ENCODE results near the gene BAMBI.
"Not testable (repeated sequence)": the region's sequence is repeated elsewhere in the genome, so short reads cannot be mapped to it uniquely, and the experiment has no call there.

The BAMBI gene

GRCh38 chr10:28676968-28677887 lies at the start of gene BAMBI:
Gene BAMBI (plus strand): TSS chr10:28677521. CDS start chr10:28677898, 377 bp downstream.
- TF ChIP-seq GATA1 (IDR thresholded peaks at IDR 0.05; ENCODE audit: low read depth, low read length), result no peak
- peak; percentile 20 for TF ChIP-seq POLR2A (IDR thresholded peaks at IDR 0.05; ENCODE audit: low read length)
- peak; percentile 89 to 94 for DNase-seq

GRCh38 chr10:28628184-28628893 lies 49.0 kb upstream of the BAMBI start:
- TF ChIP-seq GATA1 (IDR thresholded peaks at IDR 0.05; ENCODE audit: low read depth, low read length), result no peak
- no peak for TF ChIP-seq POLR2A (IDR thresholded peaks at IDR 0.05; ENCODE audit: low read length)

DNA sequence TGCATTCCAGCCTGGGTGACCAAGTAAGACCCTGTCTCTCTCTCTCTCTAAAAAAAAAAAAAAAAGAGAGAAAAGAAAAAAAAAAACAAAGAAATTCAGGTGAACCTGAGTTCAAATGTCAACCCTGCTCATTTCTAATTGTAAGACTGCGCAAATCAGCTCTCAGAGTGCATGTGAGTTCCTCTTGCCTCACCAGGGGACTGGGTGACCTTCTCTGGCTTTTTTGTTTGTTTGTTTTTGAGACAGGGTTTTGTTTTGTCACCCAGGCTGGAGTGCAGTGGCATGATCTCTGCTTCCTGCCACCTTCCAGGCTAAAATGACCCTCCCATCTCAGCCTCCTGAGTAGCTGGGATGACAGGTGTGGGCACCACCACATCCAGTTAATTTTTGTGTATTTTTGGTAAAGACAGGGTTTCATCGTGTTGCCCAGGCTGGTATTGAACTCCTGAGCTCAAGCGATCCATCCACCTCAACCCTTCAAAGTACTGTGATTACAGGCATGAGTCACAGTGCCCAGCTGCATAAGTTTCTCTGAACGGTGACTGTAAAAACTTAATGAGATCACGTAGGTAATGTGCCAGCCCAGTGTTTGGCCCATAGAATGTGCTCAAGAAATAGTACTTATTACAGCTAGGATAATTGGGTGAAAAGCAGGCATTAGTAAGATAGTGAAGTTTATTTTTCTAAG lies 45.3 kb upstream of the BAMBI start:
- no peak for DNase-seq
- no peak for TF ChIP-seq GATA1 (IDR thresholded peaks at IDR 0.05; ENCODE audit: low read depth, low read length)
- no peak for TF ChIP-seq POLR2A (IDR thresholded peaks at IDR 0.05; ENCODE audit: low read length)

More at GRCh38 chr10:28628184-28628893, 49.0 kb upstream of the BAMBI start:
- DNase-seq, result peak; percentile 64 to 83

DNA sequence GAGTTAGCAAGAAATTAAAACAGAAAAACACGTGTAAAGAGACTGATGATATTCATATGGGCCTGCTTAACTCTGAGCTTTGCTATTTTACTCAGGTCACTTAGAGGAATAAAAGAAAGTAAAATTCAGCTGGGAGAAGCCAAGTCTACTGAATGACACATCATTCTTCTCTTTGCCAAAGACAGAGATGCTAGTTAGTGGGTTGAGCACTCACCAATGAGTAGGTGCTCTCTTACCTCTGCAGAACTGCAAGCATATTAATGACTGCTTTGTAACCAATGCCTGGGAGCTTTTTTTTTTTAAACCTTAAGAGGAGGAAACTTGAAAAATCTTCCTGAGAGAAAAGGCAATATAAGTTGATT lies 44.8 kb upstream of the BAMBI start:
- TF ChIP-seq GATA1 (IDR thresholded peaks at IDR 0.05; ENCODE audit: low read depth, low read length) (no peak), POLR2A (IDR thresholded peaks at IDR 0.05; ENCODE audit: low read length) (no peak)
- no peak for DNase-seq

DNA sequence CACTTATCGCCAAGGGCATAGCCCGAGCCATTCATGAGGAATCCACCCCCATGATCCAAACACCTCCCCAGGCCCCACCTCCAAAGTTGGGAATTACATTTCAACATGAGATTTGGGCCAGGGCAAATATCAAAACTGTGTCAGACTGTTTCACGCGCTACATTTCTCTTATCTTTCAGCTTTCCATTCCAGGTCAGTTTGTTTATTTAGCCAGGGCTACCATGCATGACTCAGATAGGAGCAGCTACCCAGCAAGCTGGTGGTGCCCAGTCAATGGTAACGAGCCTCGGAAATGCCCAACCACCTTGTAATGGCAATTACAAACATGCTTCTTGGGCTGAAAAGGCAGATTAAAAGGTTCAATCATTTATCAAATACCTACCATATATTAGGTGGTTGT lies 43.6 kb upstream of the BAMBI start:
- TF ChIP-seq POLR2A (IDR thresholded peaks at IDR 0.05; ENCODE audit: low read length) (no peak), GATA1 (IDR thresholded peaks at IDR 0.05; ENCODE audit: low read depth, low read length) (no peak)
- DNase-seq, result no peak

GRCh38 chr10:28637346-28637745 lies 40.0 kb upstream of the BAMBI start:
- TF ChIP-seq GATA1 (IDR thresholded peaks at IDR 0.05; ENCODE audit: low read depth, low read length), result no peak
- no peak for TF ChIP-seq POLR2A (IDR thresholded peaks at IDR 0.05; ENCODE audit: low read length)
- no peak for DNase-seq

DNA sequence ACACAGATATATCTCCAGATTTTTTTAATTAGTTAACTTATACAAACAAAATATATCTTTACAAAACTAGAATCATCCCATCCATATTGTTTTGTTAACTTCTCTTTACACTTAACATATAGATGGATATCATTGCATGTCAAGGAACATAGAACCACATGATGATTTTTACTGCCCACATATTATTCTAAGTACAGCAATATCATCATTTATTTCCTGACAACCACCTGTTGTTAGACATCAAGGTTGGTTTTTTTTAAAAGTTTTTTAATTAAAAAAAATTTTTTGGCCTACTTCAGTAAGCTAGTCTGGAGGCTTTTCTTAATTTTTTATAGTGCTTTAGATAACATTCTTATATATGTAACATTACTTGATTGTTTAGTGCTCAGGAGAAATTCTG lies 38.9 kb upstream of the BAMBI start:
- TF ChIP-seq POLR2A (IDR thresholded peaks at IDR 0.05; ENCODE audit: low read length), result no peak
- no peak for TF ChIP-seq GATA1 (IDR thresholded peaks at IDR 0.05; ENCODE audit: low read depth, low read length)
- no peak for DNase-seq

- no peak for TF ChIP-seq POLR2A (IDR thresholded peaks at IDR 0.05; ENCODE audit: low read length)
- no peak for TF ChIP-seq GATA1 (IDR thresholded peaks at IDR 0.05; ENCODE audit: low read depth, low read length)
Measured at GRCh38 chr10:28640551-28640950, 36.8 kb upstream of the BAMBI start.

GRCh38 chr10:28644647-28645046 lies 32.7 kb upstream of the BAMBI start:
- no peak for DNase-seq
- no peak for TF ChIP-seq GATA1 (IDR thresholded peaks at IDR 0.05; ENCODE audit: low read depth, low read length)
- no peak for TF ChIP-seq POLR2A (IDR thresholded peaks at IDR 0.05; ENCODE audit: low read length)

More at GRCh38 chr10:28640551-28640950, 36.8 kb upstream of the BAMBI start:
- DNase-seq, result no peak

GRCh38 chr10:28652106-28652505 lies 25.2 kb upstream of the BAMBI start:
- no peak for DNase-seq
- TF ChIP-seq POLR2A (IDR thresholded peaks at IDR 0.05; ENCODE audit: low read length) (no peak), GATA1 (IDR thresholded peaks at IDR 0.05; ENCODE audit: low read depth, low read length) (no peak)

- no peak for DNase-seq
- no peak for TF ChIP-seq POLR2A (IDR thresholded peaks at IDR 0.05; ENCODE audit: low read length)
- no peak for TF ChIP-seq GATA1 (IDR thresholded peaks at IDR 0.05; ENCODE audit: low read depth, low read length)
Measured at GRCh38 chr10:28652703-28653102, 24.6 kb upstream of the BAMBI start.

GRCh38 chr10:28658824-28659223 lies 18.5 kb upstream of the BAMBI start:
- DNase-seq, result not testable (repeated sequence)

- DNase-seq, result peak in 1 of 2 experiments; percentile 4
- TF ChIP-seq POLR2A (IDR thresholded peaks at IDR 0.05; ENCODE audit: low read length) (no peak), GATA1 (IDR thresholded peaks at IDR 0.05; ENCODE audit: low read depth, low read length) (no peak)
Measured at GRCh38 chr10:28661035-28661434, 16.3 kb upstream of the BAMBI start.
